CD4-positive, alpha-beta memory T cell (primary cell): ENCODE data around the gene NR2E1. TPM values are rescaled to one million over a fixed set of nuclear protein-coding genes. Genes with fewer than 3 reads are reported as not detected.

ENCODE experiments used
- CTCF ChIA-PET: fragments of 350-600 bp; sonication (Branson Sonifier 250); formaldehyde crosslinking; loops from one replicate; lab custom pipeline; 2021; ENCODE audit warnings: inconsistent platforms; ENCODE audit not compliant: partially characterized antibody; lab: Charles Lee
- POLR2A ChIA-PET: fragments of 350-600 bp; sonication (Branson Sonifier 250); formaldehyde crosslinking; loops from one replicate; lab custom pipeline; 2021; ENCODE audit not compliant: partially characterized antibody; lab: Charles Lee
- DNase-seq, 5 donors: peaks; one replicate each; pipeline versions ENCODE4 v3.0.0 to v3.0.0-alpha.2; 2020 to 2022; ENCODE audit warnings: mixed read lengths in 1 of 5
- H3K27ac ChIP-seq: one replicate; pipeline ENCODE4 v1.7.0; 2013; ENCODE audit warnings: low read depth, low read length
- H3K27me3 ChIP-seq: 2 replicates; pipeline ENCODE4 v1.7.0; 2013; ENCODE audit warnings: mild to moderate bottlenecking, low read length, moderate library complexity; ENCODE audit not compliant: insufficient read depth
- H3K36me3 ChIP-seq: 2 replicates; pipeline ENCODE4 v1.7.0; 2013; ENCODE audit warnings: mild to moderate bottlenecking, low read length, moderate library complexity; ENCODE audit not compliant: insufficient read depth
- H3K4me1 ChIP-seq: 2 replicates; pipeline ENCODE4 v1.7.0; 2013; ENCODE audit warnings: mild to moderate bottlenecking, low read length, moderate library complexity; ENCODE audit not compliant: insufficient read depth
- H3K4me3 ChIP-seq, 2 donors: one replicate each; pipeline ENCODE4 v1.7.0; 2013; ENCODE audit warnings: low read length in 2 of 2, mild to moderate bottlenecking in 1 of 2
- H3K9me3 ChIP-seq, 2 donors: one replicate each; pipeline ENCODE4 v1.7.0; 2013; ENCODE audit warnings: low read length in 2 of 2, control low read depth in 1 of 2; ENCODE audit not compliant: control insufficient read depth in 1 of 2
- H3K27ac Mint-ChIP-seq, 7 donors: one replicate each; pipeline ENCODE4 v1.8.0; 2020 to 2021; ENCODE audit warnings: mixed read lengths in 7 of 7, mild to moderate bottlenecking in 6 of 7, inconsistent platforms in 3 of 7, moderate library complexity in 3 of 7
- H3K27me3 Mint-ChIP-seq, 2 donors: one replicate each; pipeline ENCODE4 v1.8.0; 2020 to 2021; ENCODE audit warnings: mixed read lengths in 2 of 2
- H3K36me3 Mint-ChIP-seq, 2 donors: one replicate each; pipeline ENCODE4 v1.8.0; 2020 to 2021; ENCODE audit warnings: mixed read lengths in 2 of 2, inconsistent platforms in 1 of 2, mild to moderate bottlenecking in 1 of 2
- H3K4me1 Mint-ChIP-seq, 4 donors: one replicate each; pipeline ENCODE4 v1.8.0; 2020 to 2021; ENCODE audit warnings: mixed read lengths in 4 of 4, mild to moderate bottlenecking in 1 of 4
- H3K4me3 Mint-ChIP-seq, 8 donors: one replicate each; pipeline ENCODE4 v1.8.0; 2020 to 2021; ENCODE audit warnings: mixed read lengths in 8 of 8, mild to moderate bottlenecking in 7 of 8, moderate library complexity in 6 of 8, inconsistent platforms in 3 of 8
- H3K9me3 Mint-ChIP-seq, 8 donors: one replicate each; pipeline ENCODE4 v1.8.0; 2020 to 2021; ENCODE audit warnings: mixed read lengths in 8 of 8, mild to moderate bottlenecking in 5 of 8, inconsistent platforms in 3 of 8, moderate library complexity in 1 of 8
- intact Hi-C: fragments of 100-400 bp; cut with micrococcal nuclease; formaldehyde crosslinking; loops from one replicate; pipeline ENCODE4 v1.15.1; 2023
- polyA plus RNA-seq, 2 donors: library from polyadenylated mRNA; unstranded; fragments of 300-500 nt; fragmentation: Illumina TruSeq; gene quantifications; one replicate each; pipeline ENCODE4 v1.2.3, GENCODE V29; 2021
- total RNA-seq, 2 experiments: library from RNA; stranded (reverse); gene quantifications; one replicate each; pipeline ENCODE4 v1.2.3, GENCODE V29; 2021

NR2E1 gene
- total and polyA plus RNA-seq, 4 experiments from 2014 or later, result not detected

- H3K4me3 ChIP-seq, result no peak overlapping the region
- POLR2A ChIA-PET, result no interaction called here
- CTCF ChIA-PET, result no interaction called here
- H3K4me1 Mint-ChIP-seq, result peaks cover 31 to 55% (median 31%) of the 10 kb centered on the region in 4 donors
- H3K27me3 ChIP-seq, result peaks cover 48% of the 10 kb centered on the region
- no peak for DNase-seq
- no peak overlapping the region for H3K27ac Mint-ChIP-seq
- peaks cover 66 to 70% of the 10 kb centered on the region in 2 donors for H3K27me3 Mint-ChIP-seq
- H3K9me3 Mint-ChIP-seq, result peaks cover 0 to 8% (median 0%) of the 10 kb centered on the region in 8 donors
- intact Hi-C loops, result loop anchor here (2.0 to 10.0 kb wide), 3 partner anchors 38 to 975 kb away; partner anchors contain the start of genes CEP57L1, SESN1 and SNX3
- peaks cover 43% of the 10 kb centered on the region for H3K4me1 ChIP-seq
- no peak overlapping the region for H3K27ac ChIP-seq
- peaks cover 0 to 4% of the 10 kb centered on the region in 2 donors for H3K36me3 Mint-ChIP-seq
- H3K36me3 ChIP-seq, result no peaks in the 10 kb centered on the region
- H3K4me3 Mint-ChIP-seq, result peak overlapping the region in 6 of 8 donors; percentile 46 to 99 (median 92)
- H3K9me3 ChIP-seq, result no peaks in the 10 kb centered on the region
These were observed 46.1 kb upstream of the NR2E1 start for GRCh38 chr6:108119769-108120141.

GRCh38 chr6:108120311-108120710 is 45.5 kb upstream of the NR2E1 start:
- Mint-ChIP-seq H3K4me3 (peak overlapping the region in 6 of 8 donors; percentile 30 to 62 (median 42)), H3K4me1 (peaks cover 25 to 49% (median 26%) of the 10 kb centered on the region in 4 donors), H3K27ac (no peak overlapping the region), H3K9me3 (peaks cover 0 to 8% (median 0%) of the 10 kb centered on the region in 8 donors), H3K36me3 (peaks cover 0 to 4% of the 10 kb centered on the region in 2 donors), H3K27me3 (peaks cover 65% of the 10 kb centered on the region in 2 donors)
- no peaks in the 10 kb centered on the region for H3K9me3 ChIP-seq
- H3K4me1 ChIP-seq, result peaks cover 37% of the 10 kb centered on the region
- intact Hi-C loops, result no loop called here
- H3K36me3 ChIP-seq, result no peaks in the 10 kb centered on the region
- no peak overlapping the region for H3K4me3 ChIP-seq
- no peak for DNase-seq
- ChIA-PET POLR2A (no interaction called here), CTCF (no interaction called here)
- peaks cover 48% of the 10 kb centered on the region for H3K27me3 ChIP-seq
- H3K27ac ChIP-seq, result no peak overlapping the region

GRCh38 chr6:108121612-108122011 is 44.2 kb upstream of the NR2E1 start:
- Histone ChIP-seq H3K27me3 (peaks cover 43% of the 10 kb centered on the region), H3K9me3 (no peaks in the 10 kb centered on the region)
- intact Hi-C loops, result no loop called here

GRCh38 chr6:108123481-108123929 is 42.3 kb upstream of the NR2E1 start:
- Histone ChIP-seq H3K36me3 (no peaks in the 10 kb centered on the region), H3K27ac (no peak overlapping the region), H3K4me3 (no peak overlapping the region), H3K4me1 (peaks cover 14% of the 10 kb centered on the region), H3K27me3 (peaks cover 33% of the 10 kb centered on the region), H3K9me3 (no peaks in the 10 kb centered on the region)
- ChIA-PET CTCF (no interaction called here), POLR2A (no interaction called here)
- Mint-ChIP-seq H3K4me3 (no peak overlapping the region), H3K36me3 (no peaks in the 10 kb centered on the region), H3K9me3 (peaks cover 0 to 8% (median 0%) of the 10 kb centered on the region in 8 donors), H3K4me1 (peaks cover 7 to 26% (median 11%) of the 10 kb centered on the region in 4 donors), H3K27ac (no peak overlapping the region), H3K27me3 (peaks cover 63 to 69% of the 10 kb centered on the region in 2 donors)
- intact Hi-C loops, result no loop called here
- no peak for DNase-seq

More at GRCh38 chr6:108121612-108122011, 44.2 kb upstream of the NR2E1 start:
- Mint-ChIP-seq H3K9me3 (peaks cover 0 to 7% (median 0%) of the 10 kb centered on the region in 8 donors), H3K27ac (no peak overlapping the region), H3K4me1 (peaks cover 16 to 36% (median 17%) of the 10 kb centered on the region in 4 donors), H3K36me3 (peaks cover 0 to 4% of the 10 kb centered on the region in 2 donors), H3K4me3 (peak overlapping the region in 3 of 8 donors; percentile 5 to 13 (median 7)), H3K27me3 (peaks cover 62 to 64% of the 10 kb centered on the region in 2 donors)
- DNase-seq, result no peak
- H3K36me3 ChIP-seq, result no peaks in the 10 kb centered on the region
- peaks cover 24% of the 10 kb centered on the region for H3K4me1 ChIP-seq
- no peak overlapping the region for H3K27ac ChIP-seq
- no peak overlapping the region for H3K4me3 ChIP-seq
- ChIA-PET POLR2A (no interaction called here), CTCF (no interaction called here)

- peaks cover 0 to 8% (median 0%) of the 10 kb centered on the region in 8 donors for H3K9me3 Mint-ChIP-seq
- CTCF ChIA-PET, result no interaction called here
- Histone ChIP-seq H3K27me3 (peaks cover 29% of the 10 kb centered on the region), H3K9me3 (no peaks in the 10 kb centered on the region), H3K4me1 (peaks cover 10% of the 10 kb centered on the region), H3K36me3 (no peaks in the 10 kb centered on the region), H3K4me3 (no peak overlapping the region), H3K27ac (no peak overlapping the region)
- H3K4me1 Mint-ChIP-seq, result peaks cover 3 to 22% (median 7%) of the 10 kb centered on the region in 4 donors
- H3K36me3 Mint-ChIP-seq, result no peaks in the 10 kb centered on the region
- DNase-seq, result no peak
- H3K27ac Mint-ChIP-seq, result no peak overlapping the region
- H3K27me3 Mint-ChIP-seq, result peaks cover 64 to 68% of the 10 kb centered on the region in 2 donors
- no peak overlapping the region for H3K4me3 Mint-ChIP-seq
- POLR2A ChIA-PET, result no interaction called here
- intact Hi-C loops, result no loop called here
These were observed 41.9 kb upstream of the NR2E1 start for GRCh38 chr6:108123946-108124345.

- Mint-ChIP-seq H3K36me3 (no peaks in the 10 kb centered on the region), H3K27me3 (peaks cover 56 to 73% of the 10 kb centered on the region in 2 donors), H3K9me3 (peaks cover 0 to 1% (median 0%) of the 10 kb centered on the region in 8 donors), H3K4me3 (no peak overlapping the region), H3K27ac (no peak overlapping the region), H3K4me1 (peaks cover 0 to under 1% (median under 1%) of the 10 kb centered on the region in 4 donors)
- ChIA-PET POLR2A (no interaction called here), CTCF (no interaction called here)
- Histone ChIP-seq H3K36me3 (no peaks in the 10 kb centered on the region), H3K27ac (no peak overlapping the region), H3K27me3 (peaks cover 25% of the 10 kb centered on the region), H3K4me1 (no peaks in the 10 kb centered on the region), H3K9me3 (no peaks in the 10 kb centered on the region), H3K4me3 (no peak overlapping the region)
- intact Hi-C loops, result no loop called here
- no peak for DNase-seq
These were observed 38.8 kb upstream of the NR2E1 start for GRCh38 chr6:108127056-108127455.

GRCh38 chr6:108127826-108128225 is 38.0 kb upstream of the NR2E1 start:
- POLR2A ChIA-PET, result no interaction called here

More at GRCh38 chr6:108127826-108128225, 38.0 kb upstream of the NR2E1 start:
- Histone ChIP-seq H3K27me3 (peaks cover 29% of the 10 kb centered on the region), H3K4me1 (no peaks in the 10 kb centered on the region), H3K4me3 (no peak overlapping the region), H3K36me3 (no peaks in the 10 kb centered on the region), H3K9me3 (no peaks in the 10 kb centered on the region), H3K27ac (no peak overlapping the region)
- intact Hi-C loops, result no loop called here
- Mint-ChIP-seq H3K4me3 (no peak overlapping the region), H3K4me1 (peaks cover 0 to 1% (median 0%) of the 10 kb centered on the region in 4 donors), H3K36me3 (no peaks in the 10 kb centered on the region), H3K9me3 (peaks cover 0 to 1% (median 0%) of the 10 kb centered on the region in 8 donors), H3K27ac (no peak overlapping the region), H3K27me3 (peaks cover 56 to 76% of the 10 kb centered on the region in 2 donors)
- no peak for DNase-seq
- CTCF ChIA-PET, result no interaction called here
